SK-N-SH treated with all-trans-retinoic acid at 6 μM for 48 hours (cell line): ENCODE measurements around the gene ZSWIM5.

Experiments used
- POU6F1 ChIP-seq: fragments of 250-450 bp; sonication (Bioruptor Pico); IDR thresholded peaks from 2 replicates; pipeline ENCODE4 v1.8.0; 2021; ENCODE audit warnings: low read depth, mild to moderate bottlenecking, moderate library complexity, borderline replicate concordance
- ZNF8 ChIP-seq: fragments of 450-650 bp; formaldehyde crosslinking; IDR thresholded peaks from 2 replicates; pipeline ENCODE4 v1.5.0; 2020; ENCODE audit warnings: mild to moderate bottlenecking, moderate library complexity

GRCh38 chr1:44985747-44986359 lies 220.6 kb downstream of the ZSWIM5 start:
- TF ChIP-seq POU6F1 (no peak), ZNF8 (no peak)
